Measurements from ENCODE around the gene MED8. TPM values are rescaled to one million over a fixed set of nuclear protein-coding genes. Genes with fewer than 3 reads are reported as not detected.

Gene MED8
- total and polyA plus RNA-seq, 2 of the 4 experiments (the other 2 are of a cell fraction), result 61.1 to 120 TPM

GRCh38 chr1:43419627-43420425 is 30.2 kb upstream of the MED8 start:
- H3K9ac ChIP-seq (ENCODE audit: low read depth, low read length), result no peak overlapping the region
- no peak overlapping the region for H3K27ac ChIP-seq (ENCODE audit: insufficient read depth, low read length)
- no peak overlapping the region for H3K56ac ChIP-seq (ENCODE audit: extremely low read depth, insufficient read depth, low read length)
- no peak overlapping the region for H3K18ac ChIP-seq (ENCODE audit: low read depth, low read length)
- H2AK5ac ChIP-seq (ENCODE audit: low read depth, low read length), result no peak overlapping the region
- H2BK5ac ChIP-seq (ENCODE audit: low read depth, low read length, poor library complexity, severe bottlenecking), result no peak overlapping the region
- no peaks in the 10 kb centered on the region for H3K27me3 ChIP-seq (ENCODE audit: control insufficient read depth, insufficient read depth, low read length)
- BruUV-seq (replicated peaks), result no TSS peak
- peaks cover 0 to 6% of the 10 kb centered on the region in 2 experiments; a peak in 2 of 4 replicates for H3K79me1 ChIP-seq (ENCODE audit: low read depth in 1 of 2, low read length in 2 of 2)
- H3K4ac ChIP-seq (ENCODE audit: low read depth, low read length), result no peak overlapping the region
- H4K5ac ChIP-seq (ENCODE audit: low read depth, low read length), result no peak overlapping the region
- in situ Hi-C loops (cut with MboI; ENCODE audit: low sequenced_read_pairs) (loop anchor here (25.0 kb wide), 1 partner anchor 508 kb away; no protein-coding TSS in a partner anchor), intact Hi-C loops (cut with micrococcal nuclease) (no loop called here), dilution Hi-C loops (cut with HindIII; ENCODE audit: low sequenced_read_pairs, unreplicated experiment) (no loop called here)
- peaks cover 75% of the 10 kb centered on the region for H3K36me3 ChIP-seq (ENCODE audit: control insufficient read depth, insufficient read depth, low read length)
- no peak overlapping the region for H4K91ac ChIP-seq (ENCODE audit: insufficient read depth, low read depth, low read length)
- no peaks in the 10 kb centered on the region for H3K9me3 ChIP-seq (ENCODE audit: control insufficient read depth, insufficient read depth, low read length)
- no peaks in the 10 kb centered on the region; the same call in 1 of the 2 replicates for H4K20me1 ChIP-seq (ENCODE audit: insufficient read depth, low read length)
- no peak overlapping the region for H2AK9ac ChIP-seq (replicated peaks; ENCODE audit: low read depth, low read length, poor library complexity)
- no peak overlapping the region for H3K4me2 ChIP-seq (ENCODE audit: low read depth, low read length)
- no peak overlapping the region for H2AFZ ChIP-seq (replicated peaks; ENCODE audit: low read length, poor library complexity)
- ATAC-seq (ENCODE audit: low read depth) (no peak), DNase-seq (no peak)
- no peak overlapping the region for H4K8ac ChIP-seq (ENCODE audit: low read depth in 2 of 2, low read length in 2 of 2)
- no peak overlapping the region for H3K14ac ChIP-seq (replicated peaks; ENCODE audit: low read depth, low read length)
- no peak overlapping the region for H3K23ac ChIP-seq (ENCODE audit: low read depth, low read length)
- no peak overlapping the region for H3K4me3 ChIP-seq (ENCODE audit: insufficient read depth, low read depth, low read length)
- peaks cover 12% of the 10 kb centered on the region; the same call in 1 of the 2 replicates for H3K9me1 ChIP-seq (ENCODE audit: insufficient read depth, low read length)
- 98% methylated on average over 8 of the region's 13 CpGs; no CpG with 5 or more reads in 1 of the 2 experiments for WGBS, 2 experiments (ENCODE audit: extremely low coverage in 2 of 2, insufficient read length in 1 of 2)
- no peak overlapping the region for H2BK20ac ChIP-seq (ENCODE audit: low read depth, low read length)
- H2BK120ac ChIP-seq (ENCODE audit: low read depth, low read length), result no peak overlapping the region
- ChIA-PET POLR2A (ENCODE audit: unreplicated experiment) (no interaction called here), CTCF (interaction anchor here (1.4 kb wide), 1 partner anchor 193 kb away, joined by 4 read pairs; no protein-coding TSS in a partner anchor)
- H2BK15ac ChIP-seq (ENCODE audit: low read depth, low read length), result no peak overlapping the region
- no peak for TF ChIP-seq FOS (IDR thresholded peaks at IDR 0.05; ENCODE audit: low read depth, low read length)
- no peaks in the 10 kb centered on the region for H3K4me1 ChIP-seq (ENCODE audit: control insufficient read depth, insufficient read depth, low read length)

All from IMR-90 (cell line).